Measurements from ENCODE around the gene RCAN3.

DNA sequence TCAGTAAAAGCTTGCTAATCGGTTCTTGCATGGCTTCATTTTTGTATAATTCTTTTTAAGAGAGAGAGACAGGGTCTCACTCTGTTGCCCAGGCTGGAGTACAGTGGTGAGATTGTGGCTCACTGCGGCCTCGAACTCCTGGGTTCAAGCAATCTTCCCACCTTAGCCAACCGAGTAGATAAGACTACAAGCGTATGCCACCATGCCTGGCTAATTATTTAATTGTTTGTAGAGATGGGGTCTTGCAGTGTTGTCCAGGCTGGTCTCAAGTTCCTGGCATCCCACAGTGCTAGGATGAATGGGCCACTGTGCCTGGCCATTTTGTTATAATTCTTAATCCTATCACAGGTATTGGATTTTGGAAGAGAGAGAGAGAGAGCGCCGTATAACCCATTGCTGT lies 23.4 kb downstream of the RCAN3 start:
- TF ChIP-seq, protein P1, sequence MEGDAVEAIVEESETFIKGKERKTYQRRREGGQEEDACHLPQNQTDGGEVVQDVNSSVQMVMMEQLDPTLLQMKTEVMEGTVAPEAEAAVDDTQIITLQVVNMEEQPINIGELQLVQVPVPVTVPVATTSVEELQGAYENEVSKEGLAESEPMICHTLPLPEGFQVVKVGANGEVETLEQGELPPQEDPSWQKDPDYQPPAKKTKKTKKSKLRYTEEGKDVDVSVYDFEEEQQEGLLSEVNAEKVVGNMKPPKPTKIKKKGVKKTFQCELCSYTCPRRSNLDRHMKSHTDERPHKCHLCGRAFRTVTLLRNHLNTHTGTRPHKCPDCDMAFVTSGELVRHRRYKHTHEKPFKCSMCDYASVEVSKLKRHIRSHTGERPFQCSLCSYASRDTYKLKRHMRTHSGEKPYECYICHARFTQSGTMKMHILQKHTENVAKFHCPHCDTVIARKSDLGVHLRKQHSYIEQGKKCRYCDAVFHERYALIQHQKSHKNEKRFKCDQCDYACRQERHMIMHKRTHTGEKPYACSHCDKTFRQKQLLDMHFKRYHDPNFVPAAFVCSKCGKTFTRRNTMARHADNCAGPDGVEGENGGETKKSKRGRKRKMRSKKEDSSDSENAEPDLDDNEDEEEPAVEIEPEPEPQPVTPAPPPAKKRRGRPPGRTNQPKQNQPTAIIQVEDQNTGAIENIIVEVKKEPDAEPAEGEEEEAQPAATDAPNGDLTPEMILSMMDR (IDR thresholded peaks at IDR 0.05; ENCODE audit: borderline replicate concordance, extremely low read depth, low read length, poor library complexity, severe bottlenecking): no peak
- no peak for TF ChIP-seq EZH2 (IDR thresholded peaks at IDR 0.05; ENCODE audit: borderline replicate concordance, low read depth, low read length, severe bottlenecking)

Measured in DND-41 (cell line).